Measurements from ENCODE around the gene RNPS1. TPM values are rescaled to one million over a fixed set of nuclear protein-coding genes. Genes with fewer than 3 reads are reported as not detected.

RNPS1 gene
- total and polyA plus RNA-seq, 9 of the 15 experiments (the other 6 are each of a cell fraction or from before 2014, with no cell fraction given) = 44.9 to 338 (median 202) TPM

- TF ChIP-seq, protein P1, sequence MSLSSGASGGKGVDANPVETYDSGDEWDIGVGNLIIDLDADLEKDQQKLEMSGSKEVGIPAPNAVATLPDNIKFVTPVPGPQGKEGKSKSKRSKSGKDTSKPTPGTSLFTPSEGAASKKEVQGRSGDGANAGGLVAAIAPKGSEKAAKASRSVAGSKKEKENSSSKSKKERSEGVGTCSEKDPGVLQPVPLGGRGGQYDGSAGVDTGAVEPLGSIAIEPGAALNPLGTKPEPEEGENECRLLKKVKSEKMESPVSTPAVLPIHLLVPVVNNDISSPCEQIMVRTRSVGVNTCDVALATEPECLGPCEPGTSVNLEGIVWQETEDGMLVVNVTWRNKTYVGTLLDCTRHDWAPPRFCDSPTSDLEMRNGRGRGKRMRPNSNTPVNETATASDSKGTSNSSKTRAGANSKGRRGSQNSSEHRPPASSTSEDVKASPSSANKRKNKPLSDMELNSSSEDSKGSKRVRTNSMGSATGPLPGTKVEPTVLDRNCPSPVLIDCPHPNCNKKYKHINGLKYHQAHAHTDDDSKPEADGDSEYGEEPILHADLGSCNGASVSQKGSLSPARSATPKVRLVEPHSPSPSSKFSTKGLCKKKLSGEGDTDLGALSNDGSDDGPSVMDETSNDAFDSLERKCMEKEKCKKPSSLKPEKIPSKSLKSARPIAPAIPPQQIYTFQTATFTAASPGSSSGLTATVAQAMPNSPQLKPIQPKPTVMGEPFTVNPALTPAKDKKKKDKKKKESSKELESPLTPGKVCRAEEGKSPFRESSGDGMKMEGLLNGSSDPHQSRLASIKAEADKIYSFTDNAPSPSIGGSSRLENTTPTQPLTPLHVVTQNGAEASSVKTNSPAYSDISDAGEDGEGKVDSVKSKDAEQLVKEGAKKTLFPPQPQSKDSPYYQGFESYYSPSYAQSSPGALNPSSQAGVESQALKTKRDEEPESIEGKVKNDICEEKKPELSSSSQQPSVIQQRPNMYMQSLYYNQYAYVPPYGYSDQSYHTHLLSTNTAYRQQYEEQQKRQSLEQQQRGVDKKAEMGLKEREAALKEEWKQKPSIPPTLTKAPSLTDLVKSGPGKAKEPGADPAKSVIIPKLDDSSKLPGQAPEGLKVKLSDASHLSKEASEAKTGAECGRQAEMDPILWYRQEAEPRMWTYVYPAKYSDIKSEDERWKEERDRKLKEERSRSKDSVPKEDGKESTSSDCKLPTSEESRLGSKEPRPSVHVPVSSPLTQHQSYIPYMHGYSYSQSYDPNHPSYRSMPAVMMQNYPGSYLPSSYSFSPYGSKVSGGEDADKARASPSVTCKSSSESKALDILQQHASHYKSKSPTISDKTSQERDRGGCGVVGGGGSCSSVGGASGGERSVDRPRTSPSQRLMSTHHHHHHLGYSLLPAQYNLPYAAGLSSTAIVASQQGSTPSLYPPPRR (CRISPR knock-in tag; IDR thresholded peaks at IDR 0.05; ENCODE audit: borderline replicate concordance) = no peak
- no peak; the same call in 1 of the 2 replicates for TF ChIP-seq CBX1 (IDR thresholded peaks at IDR 0.05; ENCODE audit: low read depth)
- TF ChIP-seq ZNF354B (CRISPR knock-in tag; IDR thresholded peaks at IDR 0.05) = no peak
- TF ChIP-seq HMGN3 (IDR thresholded peaks at IDR 0.05; ENCODE audit: borderline replicate concordance, extremely low read depth, insufficient read length, low read depth, low read length) = peak; percentile 78
- no peak for TF ChIP-seq ZNF445 (CRISPR knock-in tag; IDR thresholded peaks at IDR 0.05; ENCODE audit: low read depth)
- no peak for TF ChIP-seq CLOCK (CRISPR knock-in tag; IDR thresholded peaks at IDR 0.05; ENCODE audit: borderline replicate concordance)
- TF ChIP-seq, protein P2, sequence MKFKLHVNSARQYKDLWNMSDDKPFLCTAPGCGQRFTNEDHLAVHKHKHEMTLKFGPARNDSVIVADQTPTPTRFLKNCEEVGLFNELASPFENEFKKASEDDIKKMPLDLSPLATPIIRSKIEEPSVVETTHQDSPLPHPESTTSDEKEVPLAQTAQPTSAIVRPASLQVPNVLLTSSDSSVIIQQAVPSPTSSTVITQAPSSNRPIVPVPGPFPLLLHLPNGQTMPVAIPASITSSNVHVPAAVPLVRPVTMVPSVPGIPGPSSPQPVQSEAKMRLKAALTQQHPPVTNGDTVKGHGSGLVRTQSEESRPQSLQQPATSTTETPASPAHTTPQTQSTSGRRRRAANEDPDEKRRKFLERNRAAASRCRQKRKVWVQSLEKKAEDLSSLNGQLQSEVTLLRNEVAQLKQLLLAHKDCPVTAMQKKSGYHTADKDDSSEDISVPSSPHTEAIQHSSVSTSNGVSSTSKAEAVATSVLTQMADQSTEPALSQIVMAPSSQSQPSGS (CRISPR knock-in tag; IDR thresholded peaks at IDR 0.05) = no peak
- TF ChIP-seq, protein P3, sequence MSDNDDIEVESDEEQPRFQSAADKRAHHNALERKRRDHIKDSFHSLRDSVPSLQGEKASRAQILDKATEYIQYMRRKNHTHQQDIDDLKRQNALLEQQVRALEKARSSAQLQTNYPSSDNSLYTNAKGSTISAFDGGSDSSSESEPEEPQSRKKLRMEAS (CRISPR knock-in tag; IDR thresholded peaks at IDR 0.05) = peak; percentile 47
- TF ChIP-seq BMI1 (IDR thresholded peaks at IDR 0.05; ENCODE audit: low read length) = no peak
- TF ChIP-seq SMARCB1 (IDR thresholded peaks at IDR 0.05; ENCODE audit: insufficient read length, low read depth) = no peak
- 0 out of 2 replicates have a peak, but pooled peaks have one; percentile 20 for TF ChIP-seq JUNB (CRISPR knock-in tag; conservative IDR thresholded peaks at IDR 0.05)
- no peak for TF ChIP-seq THRAP3 (IDR thresholded peaks at IDR 0.05; ENCODE audit: borderline replicate concordance)
- TF ChIP-seq NCOR1 (IDR thresholded peaks at IDR 0.05) = no peak
- no peak for TF ChIP-seq HIVEP1 (CRISPR knock-in tag; IDR thresholded peaks at IDR 0.05)
- no peak for TF ChIP-seq PURB (CRISPR knock-in tag; IDR thresholded peaks at IDR 0.05; ENCODE audit: low read depth)
- TF ChIP-seq IRF2 (CRISPR knock-in tag; IDR thresholded peaks at IDR 0.05) = no peak
- no peak for TF ChIP-seq E2F4 (CRISPR knock-in tag; IDR thresholded peaks at IDR 0.05; ENCODE audit: low read depth)
Measured at GRCh38 chr16:2205104-2205966, 62.6 kb downstream of the RNPS1 start, which contains the start of gene MLST8 (continued).

All from K562 (cell line).